HepG2 (cell line): ENCODE measurements around the gene AKR1A1. TPM values are rescaled to one million over a fixed set of nuclear protein-coding genes. Genes with fewer than 3 reads are reported as not detected.

Experiments used
- EHMT2 ChIP-seq: fragments of 200-600 bp; sonication (generic); IDR thresholded peaks from 2 replicates; pipeline ENCODE4 v1.7.0; 2017; ENCODE audit warnings: antibody characterized with exemption, low read depth, low read length, borderline replicate concordance
- FLYWCH1 ChIP-seq: sonication (generic); formaldehyde crosslinking; IDR thresholded peaks from 2 replicates; pipeline ENCODE4 v1.8.1; 2023; ENCODE audit warnings: mild to moderate bottlenecking, missing genetic modification reagents
- FOXM1 ChIP-seq: sonication (generic); formaldehyde crosslinking; IDR thresholded peaks from 2 replicates; pipeline ENCODE4 v1.5.0; 2020; ENCODE audit warnings: missing genetic modification reagents
- HCFC1 ChIP-seq: fragments of 150-350 bp; IDR thresholded peaks from 2 replicates; pipeline ENCODE4 v1.6.1; 2014; ENCODE audit warnings: low read depth, low read length
- HNRNPK ChIP-seq: fragments of 200-400 bp; formaldehyde crosslinking; IDR thresholded peaks from 2 replicates; pipeline ENCODE4 v1.6.1; 2018; ENCODE audit warnings: low read length, low read depth, moderate library complexity, mild to moderate bottlenecking; ENCODE audit not compliant: poor library complexity, severe bottlenecking
- KDM5A ChIP-seq: fragments of 200-600 bp; sonication (generic); IDR thresholded peaks from 2 replicates; pipeline ENCODE4 v1.7.0; 2018; ENCODE audit warnings: antibody characterized with exemption, mild to moderate bottlenecking, low read length, borderline replicate concordance
- NFE2L1 ChIP-seq: sonication (generic); formaldehyde crosslinking; IDR thresholded peaks from 2 replicates; pipeline ENCODE4 v1.4.0; 2020; ENCODE audit warnings: missing genetic modification reagents, mild to moderate bottlenecking, borderline replicate concordance
- NONO ChIP-seq, 2 experiments: fragments of 450-650 bp in 1 of 2; sonication (generic) in 1 of 2; formaldehyde crosslinking in 1 of 2; IDR thresholded peaks in 1 of 2; conservative IDR thresholded peaks in 1 of 2; 2 replicates each; pipeline versions ENCODE4 v1.6.1 to v1.8.0; 2017 to 2022; ENCODE audit warnings: mild to moderate bottlenecking in 1 of 2, missing genetic modification reagents in 1 of 2, moderate library complexity in 1 of 2
- PRDM15 ChIP-seq: sonication (generic); formaldehyde crosslinking; IDR thresholded peaks from 2 replicates; pipeline ENCODE4 v1.4.0; 2020; ENCODE audit warnings: missing genetic modification reagents
- SRY ChIP-seq: sonication (generic); formaldehyde crosslinking; IDR thresholded peaks from 2 replicates; pipeline ENCODE4 v1.8.0; 2022; ENCODE audit warnings: mild to moderate bottlenecking, missing genetic modification reagents
- TRIM22 ChIP-seq: fragments of 450-650 bp; IDR thresholded peaks from 2 replicates; pipeline ENCODE4 v1.6.1; 2017
- ZFP1 ChIP-seq: IDR thresholded peaks from 2 replicates; pipeline ENCODE4 v1.6.1; 2016
- ZFP90 ChIP-seq: sonication (generic); formaldehyde crosslinking; IDR thresholded peaks from 2 replicates; pipeline ENCODE4 v1.8.0; 2022; ENCODE audit warnings: missing genetic modification reagents, mild to moderate bottlenecking, inconsistent platforms, borderline replicate concordance
- ZNF326 ChIP-seq: sonication (generic); formaldehyde crosslinking; IDR thresholded peaks from 2 replicates; pipeline ENCODE4 v1.4.0; 2020; ENCODE audit warnings: missing genetic modification reagents, borderline replicate concordance
- ZNF430 ChIP-seq: sonication (generic); formaldehyde crosslinking; IDR thresholded peaks from 2 replicates; pipeline ENCODE4 v1.9.0; 2021; ENCODE audit warnings: mild to moderate bottlenecking, missing genetic modification reagents
- ZNF501 ChIP-seq: sonication (generic); formaldehyde crosslinking; IDR thresholded peaks from 2 replicates; pipeline ENCODE4 v1.5.1; 2020; ENCODE audit warnings: mild to moderate bottlenecking, moderate library complexity, missing genetic modification reagents
- ZNF552 ChIP-seq: sonication (generic); formaldehyde crosslinking; IDR thresholded peaks from 2 replicates; pipeline ENCODE4 v1.9.0; 2022; ENCODE audit warnings: missing genetic modification reagents, mild to moderate bottlenecking, borderline replicate concordance
- ZNF773 ChIP-seq: sonication (generic); formaldehyde crosslinking; IDR thresholded peaks from 2 replicates; pipeline ENCODE4 v1.4.0; 2020; ENCODE audit warnings: missing genetic modification reagents, borderline replicate concordance
- ZNF775 ChIP-seq: sonication (generic); formaldehyde crosslinking; IDR thresholded peaks from 2 replicates; pipeline ENCODE4 v1.4.0; 2020; ENCODE audit warnings: missing genetic modification reagents, mild to moderate bottlenecking, moderate library complexity, borderline replicate concordance
- ZNF777 ChIP-seq: sonication (generic); formaldehyde crosslinking; IDR thresholded peaks from 2 replicates; pipeline ENCODE4 v1.4.0; 2020; ENCODE audit warnings: missing genetic modification reagents
- polyA plus RNA-seq, 8 experiments: library from polyadenylated mRNA; depleted of rRNA in 3 of 8; stranded (reverse) in 7 of 8; unstranded in 1 of 8; fragments of >200 nt; fragmentation: Illumina TruSeq in 4 of 8; extraction: Trizol in 4 of 8; gene quantifications; 2 replicates each; pipeline versions ENCODE4 v1.2.1 to v1.2.3, GENCODE V29; 2011 to 2016; ENCODE audit warnings: low read depth in 4 of 8, missing spikeins in 1 of 8, mixed read lengths in 1 of 8; ENCODE audit not compliant: insufficient read depth in 1 of 8
- total RNA-seq, 5 experiments: library from RNA; depleted of rRNA; stranded (reverse); fragments of >200 nt; fragmentation: Illumina TruSeq; extraction: Trizol; gene quantifications; 2 replicates each; pipeline ENCODE4 v1.2.3, GENCODE V29; 2016; ENCODE audit warnings: low read depth in 1 of 5
- TF ChIP-seq, protein P1 (sequence below): sonication (generic); formaldehyde crosslinking; IDR thresholded peaks from 2 replicates; pipeline ENCODE4 v1.4.0; 2020; ENCODE audit warnings: mild to moderate bottlenecking, missing genetic modification reagents
- TF ChIP-seq, protein P2 (sequence below): sonication (generic); formaldehyde crosslinking; IDR thresholded peaks from 2 replicates; pipeline ENCODE4 v1.5.0; 2020; ENCODE audit warnings: missing genetic modification reagents, mild to moderate bottlenecking, borderline replicate concordance

AKR1A1 gene
- total and polyA plus RNA-seq, 2 of the 13 experiments (the other 11 are each of a cell fraction or from before 2014, with no cell fraction given), result 181 to 217 TPM

- no peak for TF ChIP-seq TRIM22
- peak; percentile 88 for TF ChIP-seq KDM5A
- TF ChIP-seq NFE2L1, result no peak
- TF ChIP-seq ZFP1 (CRISPR knock-in tag), result no peak
- peak; percentile 61; the same call in 1 of the 2 replicates for TF ChIP-seq ZNF430
- TF ChIP-seq PRDM15 (CRISPR knock-in tag), result no peak; the same call in 1 of the 2 replicates
- TF ChIP-seq ZNF777, result peak; percentile 79
- peak; percentile 73 for TF ChIP-seq ZNF501 (CRISPR knock-in tag)
- peak; percentile 98 for TF ChIP-seq SRY (CRISPR knock-in tag)
- no peak for TF ChIP-seq ZNF552 (CRISPR knock-in tag)
- no peak for TF ChIP-seq ZNF326 (CRISPR knock-in tag)
- TF ChIP-seq, protein P1, sequence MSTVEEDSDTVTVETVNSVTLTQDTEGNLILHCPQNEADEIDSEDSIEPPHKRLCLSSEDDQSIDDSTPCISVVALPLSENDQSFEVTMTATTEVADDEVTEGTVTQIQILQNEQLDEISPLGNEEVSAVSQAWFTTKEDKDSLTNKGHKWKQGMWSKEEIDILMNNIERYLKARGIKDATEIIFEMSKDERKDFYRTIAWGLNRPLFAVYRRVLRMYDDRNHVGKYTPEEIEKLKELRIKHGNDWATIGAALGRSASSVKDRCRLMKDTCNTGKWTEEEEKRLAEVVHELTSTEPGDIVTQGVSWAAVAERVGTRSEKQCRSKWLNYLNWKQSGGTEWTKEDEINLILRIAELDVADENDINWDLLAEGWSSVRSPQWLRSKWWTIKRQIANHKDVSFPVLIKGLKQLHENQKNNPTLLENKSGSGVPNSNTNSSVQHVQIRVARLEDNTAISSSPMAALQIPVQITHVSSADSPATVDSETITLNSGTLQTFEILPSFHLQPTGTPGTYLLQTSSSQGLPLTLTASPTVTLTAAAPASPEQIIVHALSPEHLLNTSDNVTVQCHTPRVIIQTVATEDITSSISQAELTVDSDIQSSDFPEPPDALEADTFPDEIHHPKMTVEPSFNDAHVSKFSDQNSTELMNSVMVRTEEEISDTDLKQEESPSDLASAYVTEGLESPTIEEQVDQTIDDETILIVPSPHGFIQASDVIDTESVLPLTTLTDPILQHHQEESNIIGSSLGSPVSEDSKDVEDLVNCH (CRISPR knock-in tag), result no peak
- no peak for TF ChIP-seq FLYWCH1 (CRISPR knock-in tag)
- no peak for TF ChIP-seq EHMT2
- TF ChIP-seq ZFP90 (CRISPR knock-in tag), result 0 out of 2 replicates have a peak, but pooled peaks have one; percentile 8
- no peak for TF ChIP-seq ZNF773
- peak; percentile 30; the same call in 1 of the 2 replicates for TF ChIP-seq HCFC1
- no peak for TF ChIP-seq ZNF775
- no peak for TF ChIP-seq HNRNPK
- no peak for TF ChIP-seq FOXM1 (CRISPR knock-in tag)
- no peak for TF ChIP-seq NONO (IDR thresholded peaks at IDR 0.05)
- peak; percentile 86; the same call in 1 of the 2 replicates for TF ChIP-seq NONO (CRISPR knock-in tag; conservative IDR thresholded peaks at IDR 0.05)
- TF ChIP-seq, protein P2, sequence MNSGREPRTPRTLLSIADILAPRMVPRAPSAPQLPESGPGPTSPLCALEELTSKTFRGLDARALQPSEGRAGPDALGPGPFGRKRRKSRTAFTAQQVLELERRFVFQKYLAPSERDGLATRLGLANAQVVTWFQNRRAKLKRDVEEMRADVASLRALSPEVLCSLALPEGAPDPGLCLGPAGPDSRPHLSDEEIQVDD (CRISPR knock-in tag), result no peak
Measured at GRCh38 chr1:45583666-45584350, 33.2 kb downstream of the AKR1A1 start, which contains the start of gene NASP (continued).
